HepG2 (cell line): ENCODE results near the gene MSI2. TPM values are rescaled to one million over a fixed set of nuclear protein-coding genes. Genes with fewer than 3 reads are reported as not detected.

ENCODE experiments used
- ATAC-seq: fragments of 200-7000 bp; cut with Tn5 transposase; 3 replicates; pipeline ENCODE4 v1.9.1; 2020; ENCODE audit warnings: mild to moderate bottlenecking, moderate library complexity
- BruUV-seq: library from RNA; stranded (reverse); fragments of 400-500 nt; replicated peaks from 2 replicates; lab custom pipeline; 2021; lab: Mats Ljungman, UMichigan
- CTCF ChIA-PET: fragments of 300-600 bp; formaldehyde crosslinking; extraction: SDS; loops from one replicate; lab custom pipeline; 2021; ENCODE audit warnings: low total read pairs, inconsistent platforms, low intra/inter-chr PET ratio; lab: Yijun Ruan, JAX
- POLR2A ChIA-PET: fragments of 350-600 bp; sonication (Branson Sonifier 250); formaldehyde crosslinking; loops from one replicate; lab custom pipeline; 2020; ENCODE audit warnings: antibody characterized with exemption, inconsistent platforms; lab: Yijun Ruan, JAX
- DNase-seq: peaks from one replicate; pipeline ENCODE4 v3.0.0-alpha.2; 2015; ENCODE audit warnings: low spot score
- FAIRE-seq: peaks from 3 replicates; lab custom pipeline; 2011; peaks lifted over from hg19 to GRCh38; lab: Jason Lieb, UNC
- H2AFZ ChIP-seq: one replicate; pipeline ENCODE4 v1.6.1; 2011; ENCODE audit warnings: low read length, inconsistent platforms
- H3K27ac ChIP-seq: fragments of 300-600 bp; 3 replicates; pipeline ENCODE4 v1.8.0; 2011; ENCODE audit warnings: mixed run types, mild to moderate bottlenecking, mixed read lengths, low read length, inconsistent platforms; ENCODE audit not compliant: insufficient read depth; ENCODE audit errors: extremely low read length
- H3K27me3 ChIP-seq, 2 experiments: fragments of 200-600 bp in 1 of 2; 2 replicates in 1 of 2; 3 replicates in 1 of 2; pipeline versions ENCODE4 v1.6.0 to v1.8.0; 2011; ENCODE audit warnings: low read length in 2 of 2, mild to moderate bottlenecking in 2 of 2, moderate library complexity in 2 of 2, inconsistent platforms in 1 of 2; ENCODE audit not compliant: insufficient read depth in 2 of 2, control insufficient read depth in 1 of 2
- H3K36me3 ChIP-seq, 2 experiments: fragments of 200-600 bp in 1 of 2; replicated peaks in 1 of 2; 2 replicates in 1 of 2; 3 replicates in 1 of 2; pipeline versions ENCODE4 v1.5.1 to v1.8.0; 2011; ENCODE audit warnings: low read length in 2 of 2, inconsistent platforms in 1 of 2; ENCODE audit not compliant: insufficient read depth in 2 of 2, control insufficient read depth in 1 of 2
- H3K4me1 ChIP-seq: 2 replicates; pipeline ENCODE4 v1.5.1; 2012; ENCODE audit warnings: low read length, inconsistent platforms; ENCODE audit not compliant: insufficient read depth
- H3K4me2 ChIP-seq: 2 replicates; pipeline ENCODE4 v1.6.0; 2011; ENCODE audit warnings: low read depth, low read length, inconsistent platforms
- H3K4me3 ChIP-seq, 3 experiments: fragments of 200-600 bp in 1 of 3; sonication (generic), shearing (Covaris generic) in 1 of 3; replicated peaks in 1 of 3; 2 replicates each; pipeline ENCODE4 v1.5.1; 2011 to 2016; ENCODE audit warnings: low read length in 3 of 3, inconsistent platforms in 2 of 3, low read depth in 2 of 3, mild to moderate bottlenecking in 2 of 3, control low read depth in 1 of 3, mixed read lengths in 1 of 3; ENCODE audit not compliant: insufficient read depth in 1 of 3
- H3K79me2 ChIP-seq: one replicate; pipeline ENCODE4 v1.6.1; 2011; ENCODE audit warnings: low read length, inconsistent platforms; ENCODE audit not compliant: insufficient read depth
- H3K9ac ChIP-seq: 2 replicates; pipeline ENCODE4 v1.6.0; 2011; ENCODE audit warnings: mild to moderate bottlenecking, low read depth, low read length, inconsistent platforms; ENCODE audit not compliant: insufficient read depth
- H3K9me3 ChIP-seq: 2 replicates; pipeline ENCODE4 v1.5.1; 2012; ENCODE audit warnings: mild to moderate bottlenecking, low read length
- H4K20me1 ChIP-seq: 2 replicates; pipeline ENCODE4 v1.6.0; 2011; ENCODE audit warnings: inconsistent platforms, mild to moderate bottlenecking, low read length, moderate library complexity; ENCODE audit not compliant: insufficient read depth
- ZNF282 ChIP-seq: fragments of 450-650 bp; IDR thresholded peaks from 2 replicates; pipeline ENCODE4 v1.6.1; 2018; ENCODE audit not compliant: partially characterized antibody
- ZNF430 ChIP-seq: sonication (generic); formaldehyde crosslinking; IDR thresholded peaks from 2 replicates; pipeline ENCODE4 v1.9.0; 2021; ENCODE audit warnings: mild to moderate bottlenecking, missing genetic modification reagents
- WGBS: methylation state at CpG from one replicate; pipeline ENCODE4 v1.1.6; 2017; ENCODE audit warnings: low lambda C conversion rate; 5-methylcytosine and 5-hydroxymethylcytosine counted together
- in situ Hi-C: cut with HindIII; loops from 2 replicates; pipeline ENCODE4 v1.10.0; 2017; ENCODE audit warnings: low pct_unique_long_range_greater_than_20kb; ENCODE audit not compliant: extremely low pct_ligation_motif_present
- intact Hi-C: fragments of 100-400 bp; cut with micrococcal nuclease; formaldehyde crosslinking; loops from one replicate; pipeline ENCODE4 v1.10.0; 2022; ENCODE audit not compliant: unreplicated experiment
- polyA plus RNA-seq, 8 experiments: library from polyadenylated mRNA; depleted of rRNA in 3 of 8; stranded (reverse) in 7 of 8; unstranded in 1 of 8; fragments of >200 nt; fragmentation: Illumina TruSeq in 4 of 8; extraction: Trizol in 4 of 8; gene quantifications; 2 replicates each; pipeline versions ENCODE4 v1.2.1 to v1.2.3, GENCODE V29; 2011 to 2016; ENCODE audit warnings: low read depth in 4 of 8, missing spikeins in 1 of 8, mixed read lengths in 1 of 8; ENCODE audit not compliant: insufficient read depth in 1 of 8
- total RNA-seq, 5 experiments: library from RNA; depleted of rRNA; stranded (reverse); fragments of >200 nt; fragmentation: Illumina TruSeq; extraction: Trizol; gene quantifications; 2 replicates each; pipeline ENCODE4 v1.2.3, GENCODE V29; 2016; ENCODE audit warnings: low read depth in 1 of 5
- TF ChIP-seq, protein P1 (sequence below): sonication (generic); formaldehyde crosslinking; IDR thresholded peaks from 2 replicates; pipeline ENCODE4 v1.5.1; 2020; ENCODE audit warnings: mild to moderate bottlenecking, missing genetic modification reagents, moderate library complexity
- TF ChIP-seq, protein P2 (sequence below): sonication (generic); formaldehyde crosslinking; IDR thresholded peaks from 2 replicates; pipeline ENCODE4 v1.8.0; 2022; ENCODE audit warnings: mild to moderate bottlenecking, missing genetic modification reagents
- TF ChIP-seq, protein P3 (sequence below), 2 experiments: sonication (generic) in 1 of 2; formaldehyde crosslinking in 1 of 2; IDR thresholded peaks; 2 replicates each; pipeline versions ENCODE4 v1.6.1 to v1.9.0; 2014 to 2022; ENCODE audit warnings: antibody characterized with exemption in 1 of 2, borderline replicate concordance in 1 of 2, inconsistent platforms in 1 of 2, low read depth in 1 of 2, missing genetic modification reagents in 1 of 2

The MSI2 gene
- total and polyA plus RNA-seq, 2 of the 13 experiments (the other 11 are each of a cell fraction or from before 2014, with no cell fraction given): 77.5 to 78.4 TPM

DNA sequence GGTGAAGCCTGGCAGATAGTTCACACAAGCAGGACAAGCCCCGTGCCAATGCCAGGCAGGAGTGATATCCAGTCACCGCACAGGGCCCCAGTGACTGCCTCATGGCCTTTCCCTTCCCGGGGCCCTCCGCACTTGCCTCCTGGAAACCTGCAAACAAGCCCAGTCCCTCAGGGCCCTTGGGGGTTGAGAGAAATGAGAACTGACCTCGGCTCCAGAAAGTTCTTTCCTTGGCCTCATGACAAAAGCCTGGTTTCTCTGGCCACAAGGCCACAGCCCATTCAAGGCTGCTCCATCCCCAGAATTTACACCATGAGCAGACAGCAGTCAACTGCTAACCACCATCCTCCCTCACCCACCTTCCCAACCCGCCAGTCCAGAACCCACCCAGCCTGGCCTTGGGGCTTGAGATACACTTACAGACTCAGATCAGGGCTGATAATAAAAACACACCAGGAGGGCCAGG lies 411.2 kb downstream of the MSI2 start:
- ChIA-PET POLR2A (no interaction called here), CTCF (no interaction called here)
- BruUV-seq: no TSS peak
- no peak overlapping the region for H3K4me2 ChIP-seq
- H4K20me1 ChIP-seq: no peaks in the 10 kb centered on the region
- H3K79me2 ChIP-seq: no peaks in the 10 kb centered on the region
- peaks cover 16 to 37% of the 10 kb centered on the region in 2 experiments; a peak in 4 of 5 replicates for H3K36me3 ChIP-seq
- no peaks in the 10 kb centered on the region for H3K27me3 ChIP-seq
- FAIRE-seq (no peak), DNase-seq (no peak), ATAC-seq (no peak)
- no peaks in the 10 kb centered on the region for H3K4me1 ChIP-seq
- no peak for TF ChIP-seq ZNF430 (CRISPR knock-in tag)
- TF ChIP-seq, protein P1, sequence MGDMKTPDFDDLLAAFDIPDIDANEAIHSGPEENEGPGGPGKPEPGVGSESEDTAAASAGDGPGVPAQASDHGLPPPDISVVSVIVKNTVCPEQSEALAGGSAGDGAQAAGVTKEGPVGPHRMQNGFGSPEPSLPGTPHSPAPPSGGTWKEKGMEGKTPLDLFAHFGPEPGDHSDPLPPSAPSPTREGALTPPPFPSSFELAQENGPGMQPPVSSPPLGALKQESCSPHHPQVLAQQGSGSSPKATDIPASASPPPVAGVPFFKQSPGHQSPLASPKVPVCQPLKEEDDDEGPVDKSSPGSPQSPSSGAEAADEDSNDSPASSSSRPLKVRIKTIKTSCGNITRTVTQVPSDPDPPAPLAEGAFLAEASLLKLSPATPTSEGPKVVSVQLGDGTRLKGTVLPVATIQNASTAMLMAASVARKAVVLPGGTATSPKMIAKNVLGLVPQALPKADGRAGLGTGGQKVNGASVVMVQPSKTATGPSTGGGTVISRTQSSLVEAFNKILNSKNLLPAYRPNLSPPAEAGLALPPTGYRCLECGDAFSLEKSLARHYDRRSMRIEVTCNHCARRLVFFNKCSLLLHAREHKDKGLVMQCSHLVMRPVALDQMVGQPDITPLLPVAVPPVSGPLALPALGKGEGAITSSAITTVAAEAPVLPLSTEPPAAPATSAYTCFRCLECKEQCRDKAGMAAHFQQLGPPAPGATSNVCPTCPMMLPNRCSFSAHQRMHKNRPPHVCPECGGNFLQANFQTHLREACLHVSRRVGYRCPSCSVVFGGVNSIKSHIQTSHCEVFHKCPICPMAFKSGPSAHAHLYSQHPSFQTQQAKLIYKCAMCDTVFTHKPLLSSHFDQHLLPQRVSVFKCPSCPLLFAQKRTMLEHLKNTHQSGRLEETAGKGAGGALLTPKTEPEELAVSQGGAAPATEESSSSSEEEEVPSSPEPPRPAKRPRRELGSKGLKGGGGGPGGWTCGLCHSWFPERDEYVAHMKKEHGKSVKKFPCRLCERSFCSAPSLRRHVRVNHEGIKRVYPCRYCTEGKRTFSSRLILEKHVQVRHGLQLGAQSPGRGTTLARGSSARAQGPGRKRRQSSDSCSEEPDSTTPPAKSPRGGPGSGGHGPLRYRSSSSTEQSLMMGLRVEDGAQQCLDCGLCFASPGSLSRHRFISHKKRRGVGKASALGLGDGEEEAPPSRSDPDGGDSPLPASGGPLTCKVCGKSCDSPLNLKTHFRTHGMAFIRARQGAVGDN: peak; percentile 13; the same call in 1 of the 2 replicates
- no peak overlapping the region for H3K9ac ChIP-seq
- intact Hi-C loops (no loop called here), in situ Hi-C loops (no loop called here)
- H2AFZ ChIP-seq: no peak overlapping the region
- no peaks in the 10 kb centered on the region for H3K9me3 ChIP-seq
- 100% methylated on average over 3 of the region's 6 CpGs for WGBS
- no peak overlapping the region for H3K27ac ChIP-seq
- no peak overlapping the region for H3K4me3 ChIP-seq

DNA sequence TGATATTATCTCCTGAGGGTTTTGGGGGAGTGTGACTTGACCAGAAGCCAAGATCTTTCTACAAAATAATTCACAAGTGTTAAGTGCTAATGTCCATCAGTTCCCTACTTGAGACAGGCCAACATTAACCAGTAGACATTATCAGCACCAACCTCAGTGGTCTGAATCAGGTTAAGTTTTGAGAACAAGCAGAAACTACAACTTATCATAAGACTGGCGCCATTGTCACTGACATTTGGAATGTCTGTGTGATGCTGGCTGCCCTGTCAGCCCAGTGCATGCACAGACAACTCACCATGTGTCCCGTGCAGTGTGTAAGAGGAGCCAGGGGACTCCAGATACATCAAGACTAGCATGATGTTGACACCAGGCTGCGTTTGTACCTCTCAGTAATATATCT lies 412.0 kb downstream of the MSI2 start:
- no peak overlapping the region for H3K4me3 ChIP-seq
- no peak for TF ChIP-seq ZNF282
- TF ChIP-seq, protein P2, sequence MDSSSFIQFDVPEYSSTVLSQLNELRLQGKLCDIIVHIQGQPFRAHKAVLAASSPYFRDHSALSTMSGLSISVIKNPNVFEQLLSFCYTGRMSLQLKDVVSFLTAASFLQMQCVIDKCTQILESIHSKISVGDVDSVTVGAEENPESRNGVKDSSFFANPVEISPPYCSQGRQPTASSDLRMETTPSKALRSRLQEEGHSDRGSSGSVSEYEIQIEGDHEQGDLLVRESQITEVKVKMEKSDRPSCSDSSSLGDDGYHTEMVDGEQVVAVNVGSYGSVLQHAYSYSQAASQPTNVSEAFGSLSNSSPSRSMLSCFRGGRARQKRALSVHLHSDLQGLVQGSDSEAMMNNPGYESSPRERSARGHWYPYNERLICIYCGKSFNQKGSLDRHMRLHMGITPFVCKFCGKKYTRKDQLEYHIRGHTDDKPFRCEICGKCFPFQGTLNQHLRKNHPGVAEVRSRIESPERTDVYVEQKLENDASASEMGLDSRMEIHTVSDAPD: no peak
- TF ChIP-seq, protein P3, sequence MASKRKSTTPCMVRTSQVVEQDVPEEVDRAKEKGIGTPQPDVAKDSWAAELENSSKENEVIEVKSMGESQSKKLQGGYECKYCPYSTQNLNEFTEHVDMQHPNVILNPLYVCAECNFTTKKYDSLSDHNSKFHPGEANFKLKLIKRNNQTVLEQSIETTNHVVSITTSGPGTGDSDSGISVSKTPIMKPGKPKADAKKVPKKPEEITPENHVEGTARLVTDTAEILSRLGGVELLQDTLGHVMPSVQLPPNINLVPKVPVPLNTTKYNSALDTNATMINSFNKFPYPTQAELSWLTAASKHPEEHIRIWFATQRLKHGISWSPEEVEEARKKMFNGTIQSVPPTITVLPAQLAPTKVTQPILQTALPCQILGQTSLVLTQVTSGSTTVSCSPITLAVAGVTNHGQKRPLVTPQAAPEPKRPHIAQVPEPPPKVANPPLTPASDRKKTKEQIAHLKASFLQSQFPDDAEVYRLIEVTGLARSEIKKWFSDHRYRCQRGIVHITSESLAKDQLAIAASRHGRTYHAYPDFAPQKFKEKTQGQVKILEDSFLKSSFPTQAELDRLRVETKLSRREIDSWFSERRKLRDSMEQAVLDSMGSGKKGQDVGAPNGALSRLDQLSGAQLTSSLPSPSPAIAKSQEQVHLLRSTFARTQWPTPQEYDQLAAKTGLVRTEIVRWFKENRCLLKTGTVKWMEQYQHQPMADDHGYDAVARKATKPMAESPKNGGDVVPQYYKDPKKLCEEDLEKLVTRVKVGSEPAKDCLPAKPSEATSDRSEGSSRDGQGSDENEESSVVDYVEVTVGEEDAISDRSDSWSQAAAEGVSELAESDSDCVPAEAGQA (IDR thresholded peaks at IDR 0.05; ENCODE audit: low read depth): no peak
- TF ChIP-seq, protein P3 (CRISPR knock-in tag; IDR thresholded peaks at IDR 0.05; ENCODE audit: borderline replicate concordance): no peak

More for the DNA sequence above, 412.0 kb downstream of the MSI2 start:
- DNase-seq: no peak
- Histone ChIP-seq H3K27ac (no peak overlapping the region), H3K9ac (no peak overlapping the region), H3K4me2 (no peak overlapping the region), H4K20me1 (no peaks in the 10 kb centered on the region), H2AFZ (no peak overlapping the region), H3K9me3 (no peaks in the 10 kb centered on the region), H3K27me3 (no peaks in the 10 kb centered on the region), H3K4me1 (no peaks in the 10 kb centered on the region), H3K36me3 (peaks cover 16 to 44% of the 10 kb centered on the region in 2 experiments; a peak in 4 of 5 replicates), H3K79me2 (no peaks in the 10 kb centered on the region)
- intact Hi-C loops (no loop called here), in situ Hi-C loops (no loop called here)
- FAIRE-seq: no peak
- WGBS: 98% methylated on average over 3 of the region's 3 CpGs
- POLR2A ChIA-PET: no interaction called here
- ATAC-seq: no peak
- CTCF ChIA-PET: no interaction called here
- BruUV-seq: no TSS peak
